ENCODE measurements around the gene STRIP2.

DNA sequence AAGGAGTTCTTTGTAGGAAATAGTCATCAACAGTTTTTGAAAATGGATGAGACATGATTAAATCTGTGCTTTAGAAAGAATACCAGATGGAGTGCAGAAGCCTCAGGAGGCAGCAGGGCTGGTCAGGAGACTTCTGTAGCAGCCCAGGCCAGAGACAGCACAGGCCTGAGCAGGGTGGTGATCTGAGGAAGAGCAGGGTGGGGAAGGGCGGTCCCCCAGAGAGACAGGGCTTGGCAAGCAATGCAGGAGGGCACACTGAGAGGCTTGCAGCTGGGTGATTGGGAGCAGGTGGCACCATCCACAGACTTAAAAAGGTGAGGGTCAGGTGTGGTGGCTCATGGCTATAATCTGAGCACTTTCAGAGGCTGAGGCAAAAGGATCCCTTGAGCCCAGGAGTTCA is 63.8 kb downstream of the STRIP2 start:
- TF ChIP-seq, protein P1, sequence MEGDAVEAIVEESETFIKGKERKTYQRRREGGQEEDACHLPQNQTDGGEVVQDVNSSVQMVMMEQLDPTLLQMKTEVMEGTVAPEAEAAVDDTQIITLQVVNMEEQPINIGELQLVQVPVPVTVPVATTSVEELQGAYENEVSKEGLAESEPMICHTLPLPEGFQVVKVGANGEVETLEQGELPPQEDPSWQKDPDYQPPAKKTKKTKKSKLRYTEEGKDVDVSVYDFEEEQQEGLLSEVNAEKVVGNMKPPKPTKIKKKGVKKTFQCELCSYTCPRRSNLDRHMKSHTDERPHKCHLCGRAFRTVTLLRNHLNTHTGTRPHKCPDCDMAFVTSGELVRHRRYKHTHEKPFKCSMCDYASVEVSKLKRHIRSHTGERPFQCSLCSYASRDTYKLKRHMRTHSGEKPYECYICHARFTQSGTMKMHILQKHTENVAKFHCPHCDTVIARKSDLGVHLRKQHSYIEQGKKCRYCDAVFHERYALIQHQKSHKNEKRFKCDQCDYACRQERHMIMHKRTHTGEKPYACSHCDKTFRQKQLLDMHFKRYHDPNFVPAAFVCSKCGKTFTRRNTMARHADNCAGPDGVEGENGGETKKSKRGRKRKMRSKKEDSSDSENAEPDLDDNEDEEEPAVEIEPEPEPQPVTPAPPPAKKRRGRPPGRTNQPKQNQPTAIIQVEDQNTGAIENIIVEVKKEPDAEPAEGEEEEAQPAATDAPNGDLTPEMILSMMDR (IDR thresholded peaks at IDR 0.05): no peak
- TF ChIP-seq EZH2 (IDR thresholded peaks at IDR 0.05; ENCODE audit: borderline replicate concordance, insufficient read depth, low read depth, low read length, poor library complexity, severe bottlenecking): no peak
